Right atrium auricular region (tissue), 2 donors: ENCODE results near the gene NPB. TPM values are rescaled to one million over a fixed set of nuclear protein-coding genes. Genes with fewer than 3 reads are reported as not detected.

Source experiments
- DNase-seq: peaks from one replicate; pipeline ENCODE4 v3.0.0-alpha.2; 2019; ENCODE audit warnings: low spot score
- H3K27ac ChIP-seq, 2 donors: fragments of 200-600 bp; sonication (generic); 1 replicate in 1 of 2; 2 replicates in 1 of 2; pipeline ENCODE4 v1.5.1; 2016 to 2019
- H3K27me3 ChIP-seq, 2 donors: fragments of 200-600 bp; sonication (generic); one replicate each; pipeline versions ENCODE4 v1.5.1 to v1.6.0; 2017 to 2019
- H3K36me3 ChIP-seq: fragments of 200-600 bp; sonication (generic); one replicate; pipeline ENCODE4 v1.5.1; 2016
- H3K4me1 ChIP-seq, 2 donors: fragments of 200-600 bp; sonication (generic); one replicate each; pipeline versions ENCODE4 v1.5.1 to v1.6.0; 2017 to 2019
- H3K4me3 ChIP-seq, 2 donors: fragments of 200-600 bp; sonication (generic); 1 replicate in 1 of 2; 2 replicates in 1 of 2; pipeline ENCODE4 v1.5.1; 2017 to 2019; ENCODE audit warnings: mild to moderate bottlenecking in 1 of 2, moderate library complexity in 1 of 2
- H3K9me3 ChIP-seq, 2 donors: fragments of 200-600 bp; sonication (generic); one replicate each; pipeline ENCODE4 v1.5.1; 2019
- CTCF ChIP-seq, 2 donors: fragments of 200-600 bp; sonication (generic); IDR thresholded peaks; one replicate each; pipeline ENCODE4 v1.5.1; 2019; ENCODE audit warnings: antibody characterized with exemption in 2 of 2
- total RNA-seq, 2 donors: library from RNA; depleted of rRNA; stranded (reverse); fragments of >200 nt; gene quantifications; one replicate each; pipeline ENCODE4 v1.1.0, GENCODE V29; 2016

NPB gene
- total RNA-seq, 2 donors from 2014 or later, result 1.7 TPM; not detected in 1

GRCh38 chr17:81888105-81888987 is 13.7 kb upstream of the NPB start:
- no peaks in the 10 kb centered on the region for H3K27me3 ChIP-seq
- no peak for DNase-seq
- no peaks in the 10 kb centered on the region for H3K9me3 ChIP-seq
- H3K4me3 ChIP-seq, result no peak overlapping the region
- peaks cover 48% of the 10 kb centered on the region for H3K36me3 ChIP-seq
- H3K27ac ChIP-seq, result no peak overlapping the region
- H3K4me1 ChIP-seq, result peaks cover 0 to 33% of the 10 kb centered on the region in 2 donors
- TF ChIP-seq CTCF (IDR thresholded peaks at IDR 0.05), result no peak

GRCh38 chr17:81888988-81889595 is 12.9 kb upstream of the NPB start:
- Histone ChIP-seq H3K4me1 (peaks cover 0 to 33% of the 10 kb centered on the region in 2 donors), H3K27me3 (no peaks in the 10 kb centered on the region), H3K9me3 (no peaks in the 10 kb centered on the region), H3K4me3 (no peak overlapping the region), H3K36me3 (peaks cover 50% of the 10 kb centered on the region), H3K27ac (no peak overlapping the region)
- no peak for TF ChIP-seq CTCF (IDR thresholded peaks at IDR 0.05)
- DNase-seq, result no peak

- Histone ChIP-seq H3K9me3 (no peaks in the 10 kb centered on the region), H3K27ac (no peak overlapping the region), H3K4me3 (no peak overlapping the region), H3K36me3 (peaks cover 54% of the 10 kb centered on the region), H3K27me3 (no peaks in the 10 kb centered on the region), H3K4me1 (peaks cover 0 to 29% of the 10 kb centered on the region in 2 donors)
- no peak for TF ChIP-seq CTCF (IDR thresholded peaks at IDR 0.05)
- DNase-seq, result no peak
These were observed 12.4 kb upstream of the NPB start for GRCh38 chr17:81889602-81890001.

GRCh38 chr17:81890447-81891302 is 11.4 kb upstream of the NPB start:
- H3K36me3 ChIP-seq, result peaks cover 56% of the 10 kb centered on the region
- no peaks in the 10 kb centered on the region for H3K9me3 ChIP-seq
- TF ChIP-seq CTCF (IDR thresholded peaks at IDR 0.05), result no peak
- H3K4me1 ChIP-seq, result peaks cover 0 to 26% of the 10 kb centered on the region in 2 donors
- peak overlapping the region; percentile 82 to 90 for H3K27ac ChIP-seq
- peak overlapping the region; percentile 99 for H3K4me3 ChIP-seq
- no peak for DNase-seq
- no peaks in the 10 kb centered on the region for H3K27me3 ChIP-seq

GRCh38 chr17:81891303-81891552 is 10.8 kb upstream of the NPB start:
- no peak for TF ChIP-seq CTCF (IDR thresholded peaks at IDR 0.05)
- Histone ChIP-seq H3K4me3 (peak overlapping the region; percentile 99), H3K9me3 (no peaks in the 10 kb centered on the region), H3K27me3 (no peaks in the 10 kb centered on the region), H3K4me1 (peaks cover 0 to 26% of the 10 kb centered on the region in 2 donors), H3K27ac (peak overlapping the region; percentile 82 to 90), H3K36me3 (peaks cover 56% of the 10 kb centered on the region)
- no peak for DNase-seq
